GM19438 (cell line): Measurements from ENCODE around the gene FGF11.
"Not testable (repeated sequence)": the region's sequence is repeated elsewhere in the genome, so short reads cannot be mapped to it uniquely, and the experiment has no call there.

Experiments
- ATAC-seq: cut with Tn5 transposase; IDR thresholded peaks from one replicate; pipeline ENCODE4 v1.9.1; 2021; ENCODE audit warnings: low read depth; ENCODE audit not compliant: unreplicated experiment

Gene FGF11

GRCh38 chr17:7476951-7477350 is 37.6 kb downstream of the FGF11 start:
- ATAC-seq = no peak

GRCh38 chr17:7477392-7478275 is 38.3 kb downstream of the FGF11 start:
- no peak for ATAC-seq

GRCh38 chr17:7478276-7479212 is 39.2 kb downstream of the FGF11 start:
- ATAC-seq = no peak

DNA sequence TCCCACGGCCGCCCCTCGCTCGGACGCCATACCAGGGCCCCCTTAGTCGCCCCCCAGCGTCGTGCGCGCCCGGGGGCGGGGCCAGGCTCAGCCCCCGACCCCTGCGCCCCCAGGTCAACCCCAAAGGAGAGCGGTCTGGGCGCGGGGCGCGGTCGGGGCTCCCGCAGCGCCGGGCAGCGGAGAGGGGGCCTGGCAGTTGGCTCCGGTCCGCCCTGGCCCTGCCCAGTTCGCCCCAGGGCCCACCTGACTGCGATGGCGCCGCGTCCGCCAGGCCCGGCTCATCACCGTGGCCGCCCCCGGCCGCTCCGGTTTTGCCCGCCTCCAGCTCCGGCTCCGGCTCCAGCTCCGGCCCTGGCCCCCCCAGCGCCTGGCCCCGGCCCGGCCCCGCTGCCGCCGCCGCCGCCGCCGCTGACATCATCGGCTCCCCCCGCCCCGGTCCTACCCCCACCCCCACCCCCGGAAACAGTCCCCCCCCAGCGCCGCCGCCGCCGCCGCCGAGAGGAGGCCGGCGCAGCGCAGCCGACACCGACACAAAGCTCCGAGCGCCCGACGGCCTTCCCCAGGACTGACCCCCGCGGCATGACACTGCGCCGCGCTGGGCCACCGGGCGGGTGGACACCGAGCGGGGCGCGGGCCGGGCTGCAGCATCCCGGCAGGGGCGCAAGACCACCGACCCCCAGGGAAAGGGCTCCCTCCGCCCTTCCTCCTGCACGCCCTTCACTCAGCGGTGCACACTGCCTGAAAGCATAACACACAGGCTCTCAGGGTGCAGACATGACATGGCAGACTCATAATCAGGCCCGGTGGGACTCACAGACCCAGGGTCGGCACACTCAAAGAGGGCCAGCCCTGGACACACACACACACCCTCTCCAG is 40.1 kb downstream of the FGF11 start, which contains the start of gene ZBTB4:
Gene ZBTB4, minus strand, starts transcription at position 419 of the 876 bp plus-strand sequence. CDS start 12,830 bp downstream, outside the sequence.
- ATAC-seq = no peak

DNA sequence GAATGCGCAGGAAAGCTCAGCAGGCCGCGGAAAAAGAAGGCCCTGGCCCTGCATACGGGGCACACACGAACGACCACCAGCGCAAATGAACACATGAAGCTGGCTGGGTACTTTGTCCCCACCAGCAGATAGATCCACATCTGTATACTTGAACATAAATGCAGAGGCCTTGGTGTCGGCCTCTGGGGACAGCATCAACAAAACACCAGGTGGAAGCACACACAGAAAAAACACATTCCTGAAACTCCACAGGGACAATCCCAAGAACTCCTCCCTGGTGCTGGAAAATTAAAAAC is 40.7 kb downstream of the FGF11 start:
- ATAC-seq = no peak

DNA sequence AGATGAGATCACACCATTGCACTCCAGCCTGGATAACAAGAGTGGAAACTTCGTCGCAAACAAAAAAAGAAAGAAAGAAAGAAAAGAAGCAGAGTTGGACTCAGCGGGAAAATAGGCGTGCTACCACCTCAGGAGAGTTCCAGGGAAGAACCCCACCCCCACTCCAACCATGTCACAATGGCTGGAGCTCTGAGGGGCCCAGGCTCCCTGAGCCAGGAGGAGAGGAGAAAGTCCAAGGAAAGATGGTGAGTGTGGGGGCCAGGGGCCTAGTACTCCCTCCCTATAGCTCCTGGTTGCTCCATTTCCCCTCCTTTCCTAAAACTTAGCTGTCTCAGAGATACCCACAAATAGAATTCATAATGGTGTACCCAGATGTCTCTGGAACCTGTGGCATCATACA is 42.0 kb downstream of the FGF11 start, which contains the start of gene SLC35G6:
Gene SLC35G6, plus strand, starts transcription at position 172 of the 400 bp plus-strand sequence. Its CDS starts 71 bp downstream, at position 243.
- ATAC-seq = not testable (repeated sequence)

GRCh38 chr17:7481842-7482741 is 42.8 kb downstream of the FGF11 start:
- not testable (repeated sequence) for ATAC-seq

GRCh38 chr17:7482742-7483088 is 43.4 kb downstream of the FGF11 start:
- ATAC-seq = not testable (repeated sequence)

- peak; percentile 30 for ATAC-seq
Observed at GRCh38 chr17:7483255-7484066, 44.1 kb downstream of the FGF11 start.

- peak; percentile 54 for ATAC-seq
Observed at GRCh38 chr17:7484067-7484918, 45.0 kb downstream of the FGF11 start, which contains the start of gene POLR2A. POLR2A (plus strand) TSS chr17:7484366.

DNA sequence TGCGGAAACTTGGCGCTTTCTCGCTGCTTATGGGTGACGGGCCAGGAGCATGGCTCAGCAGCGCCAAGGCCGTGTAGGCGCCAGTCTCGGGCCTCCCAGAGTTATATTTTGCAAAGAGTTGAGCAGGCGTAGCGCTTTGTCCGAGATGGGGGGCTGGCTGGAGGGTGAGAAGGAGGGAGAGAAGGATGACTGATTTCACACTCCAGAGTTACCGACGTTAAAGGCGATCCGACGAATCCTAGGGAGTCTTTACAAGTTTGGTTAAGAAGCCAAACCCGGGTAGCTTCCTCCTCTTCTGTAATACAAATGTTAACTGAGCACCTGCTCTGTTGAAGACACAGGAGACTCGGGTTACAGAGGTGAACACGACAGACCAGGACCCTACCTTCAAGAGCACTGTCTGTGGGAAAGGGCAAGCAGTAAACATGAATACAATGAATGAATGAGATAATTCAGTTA is 45.6 kb downstream of the FGF11 start:
- no peak for ATAC-seq

DNA sequence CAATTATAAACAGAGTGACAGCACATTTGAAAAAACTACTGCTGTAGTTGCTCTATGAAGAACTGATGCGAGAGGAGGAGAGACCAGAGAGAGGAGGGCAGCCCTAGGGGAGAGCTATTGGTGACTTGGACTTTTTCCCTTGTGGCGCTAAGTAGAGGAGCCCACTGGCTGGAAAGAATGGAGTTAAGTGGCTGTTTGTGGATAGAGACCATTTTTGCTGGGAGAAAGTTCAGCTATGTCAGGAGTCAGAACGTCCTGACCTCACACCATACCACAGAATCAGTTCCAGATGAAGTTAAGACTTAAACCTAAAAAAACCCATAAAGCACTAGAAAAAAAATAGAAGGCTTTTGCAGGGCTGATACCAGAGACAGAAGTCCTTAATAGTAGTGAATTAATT is 46.9 kb downstream of the FGF11 start:
- ATAC-seq = no peak

GRCh38 chr17:7490144-7490543 is 50.8 kb downstream of the FGF11 start:
- no peak for ATAC-seq

DNA sequence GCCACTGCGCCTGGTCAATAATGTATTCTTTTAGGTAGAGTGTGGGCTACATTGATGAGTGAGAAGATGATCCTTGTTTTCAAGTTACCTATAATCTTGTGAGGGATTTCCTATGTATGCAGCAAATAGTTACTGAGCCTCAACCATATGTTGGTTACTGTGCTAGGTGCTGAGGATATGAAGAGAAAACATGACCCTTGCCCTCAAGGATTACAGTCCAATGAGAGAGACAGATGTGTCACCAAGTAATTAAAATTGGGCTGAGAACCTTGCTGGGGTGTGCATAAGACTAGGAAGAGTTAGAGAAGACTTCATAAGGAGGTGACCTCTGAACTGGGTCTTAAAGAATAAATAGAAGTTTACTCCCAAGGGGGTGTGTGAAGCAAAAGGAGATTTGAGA is 52.3 kb downstream of the FGF11 start:
- no peak for ATAC-seq

- ATAC-seq = no peak
Observed at GRCh38 chr17:7493941-7494340, 54.6 kb downstream of the FGF11 start.
